Suppressor macrophage treated with lipopolysaccharide for 4 hours (primary cell): ENCODE measurements around the gene PDZRN4.
"Not testable (repeated sequence)": the region's sequence is repeated elsewhere in the genome, so short reads cannot be mapped to it uniquely, and the experiment has no call there.

Source experiments
- DNase-seq: peaks from one replicate; pipeline ENCODE4 v3.0.0-alpha.2; 2020

PDZRN4 gene

DNA sequence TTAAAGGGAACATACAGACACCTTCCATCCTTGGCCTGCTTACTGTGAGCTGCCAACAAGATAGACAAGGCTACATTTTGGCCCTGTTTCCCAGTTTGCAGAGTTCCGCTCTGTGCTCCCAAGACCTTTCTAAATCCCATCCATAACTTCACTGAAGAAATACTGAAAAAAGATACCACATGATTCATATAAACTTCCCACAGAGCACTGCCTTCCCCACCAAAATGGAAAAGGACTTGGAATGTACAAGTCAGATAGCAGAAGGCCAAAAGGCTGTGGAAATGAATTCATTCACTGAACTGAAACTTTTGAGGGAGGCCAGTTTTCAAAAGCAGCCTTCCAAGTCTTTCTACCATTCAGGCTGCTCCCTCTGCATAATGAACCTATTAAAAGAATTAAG is 29.6 kb downstream of the PDZRN4 start:
- no peak for DNase-seq

DNA sequence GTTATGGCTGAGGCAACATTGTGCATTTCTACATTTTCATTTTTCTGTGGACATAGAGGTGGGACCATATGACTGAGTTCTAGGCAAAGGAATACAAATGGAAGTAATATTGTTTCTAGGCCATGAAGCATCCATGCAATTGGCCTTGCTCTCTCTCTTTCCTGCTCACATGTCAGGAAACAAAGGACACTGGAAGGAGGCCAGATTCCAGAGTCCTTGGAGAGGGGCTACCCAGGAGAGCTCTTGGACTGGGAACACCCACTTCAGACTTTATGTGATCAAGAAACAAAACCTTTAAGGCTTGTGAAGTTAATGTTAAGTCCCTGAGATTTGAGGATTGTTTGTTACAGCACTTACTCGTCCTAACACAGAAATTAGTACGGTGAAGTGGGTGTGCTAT is 32.8 kb downstream of the PDZRN4 start:
- DNase-seq, result no peak

DNA sequence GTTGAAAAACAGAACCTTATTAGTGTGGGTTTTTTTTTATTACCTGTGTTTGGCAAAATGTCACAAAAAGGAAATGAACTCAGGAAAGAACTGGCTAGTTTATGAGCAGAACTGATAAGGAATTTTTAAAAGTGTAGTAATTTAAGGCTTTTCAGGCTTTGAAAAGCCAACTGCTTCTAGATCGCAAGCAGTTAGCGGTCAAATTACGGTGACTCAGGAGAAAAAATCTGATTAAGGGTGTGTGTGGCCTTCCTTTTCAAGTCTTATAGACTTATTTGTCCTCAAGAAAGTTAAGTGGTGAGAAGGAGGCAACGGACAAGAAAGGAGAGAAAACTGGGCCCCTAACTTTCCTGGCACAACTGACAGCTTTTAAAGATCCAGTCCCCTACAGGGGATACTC is 33.4 kb downstream of the PDZRN4 start:
- no peak for DNase-seq

DNA sequence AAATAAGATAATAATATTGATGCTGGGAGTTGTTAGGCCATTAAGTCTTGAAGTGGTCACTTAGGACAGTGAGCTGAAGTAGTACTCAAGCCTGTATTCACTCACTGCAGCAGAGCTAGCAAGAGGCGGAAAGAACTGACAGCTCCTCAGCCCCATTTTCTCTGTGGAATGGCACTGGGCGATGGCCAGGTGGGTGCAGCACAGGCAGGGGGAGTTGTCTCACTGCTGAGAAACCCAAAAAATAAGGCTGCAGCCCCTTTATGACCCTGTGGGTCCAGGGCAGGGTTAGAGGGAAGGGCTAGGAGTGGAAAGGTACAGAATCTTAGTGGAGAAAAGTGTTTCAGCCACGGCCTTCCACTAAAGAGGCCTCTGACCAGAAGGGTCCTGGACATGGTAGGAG is 35.5 kb downstream of the PDZRN4 start:
- no peak for DNase-seq

DNA sequence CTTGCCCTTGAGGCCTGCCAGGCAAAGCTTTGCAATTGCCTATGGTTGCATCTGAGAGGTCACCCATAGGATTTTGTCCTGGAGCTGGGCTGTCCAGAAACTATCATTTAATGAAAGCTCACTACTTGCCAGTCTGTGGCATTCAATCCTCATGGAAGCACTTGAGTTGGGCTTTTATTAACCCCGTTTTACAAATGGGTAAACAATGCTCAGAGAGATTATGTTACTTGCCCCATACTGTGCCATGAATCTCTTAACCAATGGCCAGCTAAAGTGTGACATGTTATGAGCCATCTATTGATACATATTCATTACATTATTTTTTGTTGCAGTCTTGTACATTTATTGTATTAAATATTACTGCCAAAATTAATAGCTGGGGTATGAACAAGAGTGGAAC is 35.9 kb downstream of the PDZRN4 start:
- DNase-seq, result no peak

GRCh38 chr12:41225179-41225578 is 37.1 kb downstream of the PDZRN4 start:
- no peak for DNase-seq

- DNase-seq, result no peak
These were observed 40.1 kb downstream of the PDZRN4 start for GRCh38 chr12:41228066-41228820.

GRCh38 chr12:41230756-41231155 is 42.6 kb downstream of the PDZRN4 start:
- DNase-seq, result no peak

DNA sequence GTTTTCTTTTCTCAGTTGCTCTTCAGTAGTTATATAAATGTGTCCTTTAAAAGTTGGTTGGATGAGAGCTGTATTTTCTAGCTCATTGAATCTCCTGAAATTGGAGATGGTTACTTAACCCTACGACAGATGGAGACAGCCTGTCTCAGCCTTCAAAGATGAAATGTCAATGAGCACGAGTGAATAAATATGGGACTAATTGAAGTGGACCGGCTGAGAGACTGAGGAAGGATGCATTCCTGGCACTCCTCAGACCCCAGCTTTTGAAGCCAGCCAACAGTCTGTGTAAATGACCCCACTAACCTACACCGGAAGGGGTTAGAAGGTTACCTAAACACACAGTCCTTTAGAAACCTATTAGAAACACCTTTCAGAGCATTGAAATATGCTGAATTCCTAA is 46.6 kb downstream of the PDZRN4 start:
- DNase-seq, result no peak

GRCh38 chr12:41242603-41243002 is 54.5 kb downstream of the PDZRN4 start:
- no peak for DNase-seq

DNA sequence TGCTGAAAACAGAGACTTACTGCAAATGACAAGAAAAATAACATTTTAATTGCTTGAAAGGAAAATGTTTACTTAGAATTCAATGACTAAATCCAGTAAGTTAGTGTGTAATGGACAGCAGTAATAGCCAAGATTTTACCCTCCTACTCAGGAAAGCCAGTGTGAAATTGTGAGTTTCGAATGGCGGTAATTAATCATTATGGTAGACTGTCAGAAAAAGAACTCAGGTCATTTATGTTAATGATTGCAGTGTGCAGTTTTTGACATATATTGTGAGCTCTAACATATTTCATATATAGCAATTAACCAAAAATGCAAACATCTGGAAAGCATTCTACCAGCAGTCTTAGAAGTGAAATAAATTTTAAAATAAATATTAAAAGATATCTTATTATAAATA is 60.3 kb downstream of the PDZRN4 start:
- no peak for DNase-seq

DNA sequence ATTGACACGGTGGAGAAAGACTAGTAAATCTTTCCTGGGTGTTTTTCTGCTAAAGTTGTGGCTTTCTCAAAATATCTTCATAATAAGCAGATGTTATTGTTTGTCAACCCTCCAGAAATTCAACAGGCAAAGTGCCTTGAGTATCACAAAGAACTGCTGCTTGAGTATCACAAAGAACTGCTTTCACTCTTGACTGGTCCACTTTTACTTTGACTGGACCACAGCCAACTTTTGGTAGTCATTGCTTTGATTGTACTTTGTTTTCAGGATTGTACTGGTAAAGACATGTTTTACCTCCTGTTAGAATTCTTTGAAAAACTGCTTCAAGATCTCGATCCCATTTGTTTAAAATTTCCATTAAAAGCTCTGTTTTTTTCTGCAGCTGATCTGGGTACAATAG is 62.6 kb downstream of the PDZRN4 start:
- no peak for DNase-seq

DNA sequence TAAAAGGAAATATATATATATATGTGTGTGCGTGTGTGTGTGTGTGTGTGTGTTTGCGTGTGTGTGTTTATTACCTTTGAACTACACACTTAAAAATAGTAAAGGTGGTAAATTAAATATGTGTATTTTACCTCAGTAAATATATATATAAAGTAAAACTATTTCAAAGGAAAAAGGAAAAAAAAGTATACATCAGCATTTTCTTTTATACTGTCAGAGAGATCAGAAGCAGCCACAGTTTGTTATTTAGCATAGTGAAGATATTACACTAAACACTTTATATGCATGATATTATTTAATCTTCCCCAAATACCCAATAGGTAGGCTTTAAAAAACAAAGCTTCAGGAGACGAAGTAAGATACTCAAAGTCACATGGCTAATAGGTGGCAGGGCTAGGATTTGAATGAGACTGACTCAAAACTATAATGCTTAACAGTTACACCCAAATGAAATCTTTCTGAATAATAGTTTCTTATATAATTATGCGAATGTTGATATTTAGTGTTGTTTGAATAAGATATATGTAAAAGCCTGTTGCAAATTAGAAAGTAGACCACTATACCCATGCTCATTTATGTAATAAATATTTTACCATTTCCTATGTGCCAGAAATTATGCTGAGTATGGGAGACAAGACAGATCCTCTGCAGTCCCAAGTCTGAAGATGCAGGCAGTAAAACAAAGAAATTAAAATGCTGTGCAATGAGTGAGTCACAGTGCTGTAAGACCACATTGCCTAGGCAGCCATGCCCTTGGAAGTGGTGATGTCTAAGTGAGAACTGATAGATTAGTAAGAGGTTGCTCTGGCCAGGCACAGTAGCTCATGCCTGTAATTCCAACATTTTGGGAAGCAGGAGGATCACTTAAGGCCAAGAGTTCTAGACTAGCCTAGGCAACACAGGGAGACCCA is 66.1 kb downstream of the PDZRN4 start:
- DNase-seq, result no peak

DNA sequence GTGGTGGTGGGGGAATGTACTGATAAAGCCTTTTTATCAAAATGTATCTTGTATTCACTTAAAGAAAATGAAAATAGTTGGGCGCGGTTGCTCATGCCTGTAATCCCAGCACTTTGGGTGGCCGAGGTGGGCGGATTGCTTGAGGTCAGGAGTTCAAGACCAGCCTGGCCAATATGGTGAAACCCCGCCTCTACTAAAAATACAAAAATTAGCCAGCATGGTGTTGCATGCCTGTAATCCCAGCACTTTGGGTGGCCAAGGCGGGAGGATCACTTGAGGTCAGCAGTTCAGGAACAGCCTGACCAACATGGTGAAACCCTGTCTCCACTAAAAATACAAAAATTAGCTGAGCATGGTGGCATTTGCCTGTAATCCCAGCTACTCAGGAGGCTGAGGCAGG is 75.1 kb downstream of the PDZRN4 start:
- DNase-seq, result not testable (repeated sequence)

DNA sequence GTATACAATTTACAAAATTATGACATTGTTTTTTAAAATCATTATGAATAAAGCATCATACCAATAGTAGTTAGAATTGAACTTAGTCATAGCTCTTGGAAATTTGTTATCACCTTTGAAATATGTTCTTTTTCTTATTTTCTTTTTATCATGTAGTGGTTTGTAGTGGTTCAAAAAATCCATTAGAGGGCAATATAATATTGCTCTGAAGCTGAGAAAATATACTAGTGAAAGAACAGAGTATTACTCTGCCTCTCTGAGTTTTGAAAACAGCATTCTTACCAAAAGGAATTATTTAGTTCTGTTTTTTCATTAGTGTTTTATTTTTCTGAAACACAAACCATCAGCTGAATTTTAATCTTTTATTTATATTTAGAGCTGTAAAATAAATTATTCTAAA is 76.2 kb downstream of the PDZRN4 start:
- peak; percentile 11 for DNase-seq

DNA sequence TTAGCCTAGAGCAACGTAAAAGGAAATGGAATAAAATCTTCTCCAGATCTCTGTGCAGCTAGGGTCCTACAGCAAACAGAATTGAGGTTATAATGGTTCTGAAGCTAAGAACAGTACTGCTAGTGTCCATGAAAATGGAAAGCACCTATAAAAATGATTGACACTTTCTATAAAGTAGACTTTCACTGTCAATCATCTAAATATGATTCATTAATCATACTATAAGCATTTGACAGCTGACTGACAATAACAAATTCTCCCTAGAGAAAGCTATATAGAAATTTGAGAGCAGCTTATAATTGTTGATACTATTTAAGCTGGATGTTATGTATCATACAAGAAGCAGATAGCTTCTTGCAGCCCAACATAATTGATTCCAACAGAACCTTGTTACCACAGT is 80.9 kb downstream of the PDZRN4 start:
- DNase-seq, result no peak

GRCh38 chr12:41271489-41271888 is 83.4 kb downstream of the PDZRN4 start:
- no peak for DNase-seq

GRCh38 chr12:41274643-41275042 is 86.5 kb downstream of the PDZRN4 start:
- DNase-seq, result no peak

DNA sequence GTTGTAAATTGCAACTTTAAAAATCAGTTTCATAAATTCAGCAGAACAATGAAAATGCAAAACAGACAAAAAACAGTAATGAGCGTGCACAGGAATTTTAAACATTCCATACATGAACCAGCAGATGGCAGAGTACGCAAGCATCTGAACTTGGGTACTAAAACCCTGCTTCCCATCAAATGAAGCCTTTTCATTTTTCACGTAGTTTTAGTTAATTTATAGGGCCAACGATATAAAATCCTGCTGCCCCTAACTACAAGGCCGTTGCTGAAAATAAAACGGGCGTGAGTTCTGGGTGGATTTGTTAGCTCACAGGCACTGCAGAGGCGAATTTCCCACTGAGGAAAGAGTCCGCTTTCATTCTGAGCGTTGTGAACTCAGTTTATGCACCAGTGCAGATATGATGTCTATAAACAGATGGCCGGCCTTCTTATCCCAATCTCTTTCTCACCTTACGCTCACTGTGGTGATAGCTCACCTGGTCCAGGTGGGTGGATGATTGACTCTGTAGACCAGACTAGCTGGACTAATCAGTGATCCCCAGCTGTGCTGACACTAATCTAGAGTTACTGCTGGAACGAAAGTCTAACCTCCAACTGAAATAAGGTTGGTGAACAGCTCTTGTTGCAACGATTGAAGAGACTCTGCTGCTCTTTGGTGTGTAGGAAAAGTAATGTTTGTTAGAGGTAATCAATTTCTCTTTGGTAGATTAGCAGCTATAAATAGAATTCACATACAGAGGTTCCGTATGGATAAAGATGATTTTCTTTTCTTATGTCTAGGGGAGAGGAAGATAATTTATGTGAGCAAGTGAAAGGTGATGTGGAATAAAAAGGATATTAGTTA is 89.2 kb downstream of the PDZRN4 start:
- peak; percentile 59 for DNase-seq

DNA sequence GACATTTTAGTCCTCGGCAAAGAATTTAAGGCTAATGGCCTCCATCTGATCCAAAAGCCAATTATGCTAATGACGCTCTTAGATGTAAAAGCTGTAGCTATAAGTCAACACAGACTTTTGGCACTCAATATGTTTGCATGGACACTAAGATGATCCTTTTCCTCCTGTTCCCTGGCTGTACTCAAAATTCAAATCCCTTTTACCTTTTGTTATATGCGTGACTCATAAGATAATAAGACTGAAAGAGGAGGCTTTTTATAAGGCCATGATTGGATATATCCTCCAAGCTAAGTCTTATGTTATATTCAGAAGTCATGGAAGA is 89.8 kb downstream of the PDZRN4 start:
- DNase-seq, result no peak

DNA sequence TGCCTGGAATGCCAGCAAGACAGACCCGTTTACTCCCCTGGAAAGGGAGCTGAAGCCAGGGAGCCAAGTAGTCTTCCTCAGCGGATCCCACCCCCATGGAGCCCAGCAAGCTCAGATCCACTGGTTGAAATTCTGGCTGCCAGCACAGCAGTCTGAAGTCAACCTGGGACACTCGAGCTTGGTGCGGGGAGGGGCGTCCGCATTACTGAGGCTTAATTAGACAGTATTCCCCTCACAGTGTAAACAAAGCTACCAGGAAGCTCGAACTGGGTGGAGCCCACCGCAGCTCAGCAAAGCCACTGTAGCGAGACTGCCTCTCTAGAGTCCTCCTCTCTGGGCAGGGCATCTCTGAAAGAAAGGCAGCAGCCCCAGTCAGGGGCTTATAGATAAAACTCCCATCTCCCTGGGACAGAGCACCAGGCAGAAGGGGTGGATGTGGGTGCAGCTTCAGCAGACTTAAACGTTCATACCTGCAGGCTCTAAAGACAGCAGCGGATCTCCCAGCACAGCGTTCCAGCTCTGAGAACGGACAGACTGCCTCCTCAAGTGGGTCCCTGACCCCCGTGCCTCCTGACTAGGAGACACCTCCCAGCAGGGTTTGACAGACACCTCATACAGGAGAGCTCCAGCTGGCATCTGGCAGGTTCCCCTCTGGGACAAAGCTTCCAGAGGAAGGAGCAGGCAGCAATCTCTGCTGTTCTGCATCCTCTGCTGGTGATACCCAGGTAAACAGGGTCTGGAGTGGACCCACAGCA is 92.4 kb downstream of the PDZRN4 start:
- not testable (repeated sequence) for DNase-seq

DNA sequence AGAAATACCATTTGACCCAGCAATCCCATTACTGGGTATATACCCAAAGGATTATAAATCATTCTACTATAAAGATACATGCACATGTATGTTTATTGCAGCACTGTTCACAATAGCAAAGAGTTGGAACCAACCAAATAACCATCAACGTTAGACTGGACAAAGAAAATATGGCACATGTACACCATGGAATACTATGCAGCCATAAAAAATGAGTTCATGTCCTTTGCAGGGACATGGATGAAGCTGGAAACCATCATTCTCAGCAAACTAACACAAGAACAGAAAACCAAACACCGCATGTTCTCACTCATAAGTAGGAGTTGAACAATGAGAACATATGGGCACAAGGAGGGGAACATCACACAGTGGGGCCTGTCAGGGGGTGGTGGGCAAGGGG is 97.3 kb downstream of the PDZRN4 start:
- not testable (repeated sequence) for DNase-seq

DNA sequence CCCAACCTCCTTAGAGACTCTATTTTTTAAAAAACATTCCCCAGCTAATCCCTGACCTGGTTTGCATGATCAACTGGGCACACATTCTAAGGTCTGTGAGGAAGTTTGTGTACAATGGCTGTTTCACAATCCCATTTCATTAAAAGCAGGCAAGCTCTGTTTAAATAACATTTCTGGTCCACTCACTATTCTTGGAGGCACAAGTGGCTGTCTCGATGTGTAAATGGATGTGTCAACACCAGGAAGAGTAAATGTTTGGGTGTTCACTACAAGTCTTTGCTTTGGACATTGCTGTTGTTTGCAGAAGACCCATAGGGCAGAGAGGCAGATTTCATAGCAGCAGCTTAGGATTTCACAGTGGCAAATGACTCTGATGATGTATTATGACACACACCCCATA is 98.3 kb downstream of the PDZRN4 start:
- DNase-seq, result no peak
